K562 (cell line): ENCODE results near the gene TRIM25. TPM values are rescaled to one million over a fixed set of nuclear protein-coding genes. Genes with fewer than 3 reads are reported as not detected.

ENCODE experiments used
- AFF1 ChIP-seq, 2 experiments: fragments of 450-650 bp; IDR thresholded peaks; 2 replicates each; pipeline ENCODE4 v1.6.1; 2018; ENCODE audit warnings: mild to moderate bottlenecking in 2 of 2, low read depth in 1 of 2; ENCODE audit not compliant: partially characterized antibody in 2 of 2
- CTBP1 ChIP-seq: fragments of 450-650 bp; IDR thresholded peaks from 2 replicates; pipeline ENCODE4 v1.6.1; 2016; ENCODE audit warnings: borderline replicate concordance
- FOS ChIP-seq: IDR thresholded peaks from 3 replicates; pipeline ENCODE4 v1.6.1; 2011; ENCODE audit not compliant: insufficient read length; ENCODE audit errors: extremely low read depth
- HDAC2 ChIP-seq: fragments of 450-650 bp; IDR thresholded peaks from 2 replicates; pipeline ENCODE4 v1.6.1; 2016; ENCODE audit warnings: mild to moderate bottlenecking
- NCOR1 ChIP-seq: fragments of 450-650 bp; IDR thresholded peaks from 2 replicates; pipeline ENCODE4 v1.6.1; 2016; ENCODE audit warnings: mild to moderate bottlenecking, moderate library complexity
- NONO ChIP-seq, 2 experiments: fragments of 200-400 bp in 1 of 2; fragments of 450-650 bp in 1 of 2; formaldehyde crosslinking in 1 of 2; IDR thresholded peaks; 2 replicates each; pipeline ENCODE4 v1.6.1; 2017; ENCODE audit warnings: low read depth in 2 of 2, mild to moderate bottlenecking in 2 of 2, moderate library complexity in 2 of 2, low read length in 1 of 2
- NR1H2 ChIP-seq: sonication (generic); formaldehyde crosslinking; IDR thresholded peaks from 2 replicates; pipeline ENCODE4 v1.4.0; 2020; ENCODE audit warnings: mild to moderate bottlenecking, missing genetic modification reagents
- RNF2 ChIP-seq: sonication (generic); IDR thresholded peaks from 2 replicates; pipeline ENCODE4 v1.6.1; 2016
- SMARCA5 ChIP-seq: fragments of 450-650 bp; IDR thresholded peaks from 2 replicates; pipeline ENCODE4 v1.6.1; 2016
- SMARCB1 ChIP-seq: IDR thresholded peaks from 2 replicates; pipeline ENCODE4 v1.6.1; 2011; ENCODE audit warnings: improper control_type of control experiment, low read depth; ENCODE audit not compliant: insufficient read length
- ZBTB8A ChIP-seq: fragments of 450-650 bp; IDR thresholded peaks from 2 replicates; pipeline ENCODE4 v1.6.1; 2018; ENCODE audit warnings: mild to moderate bottlenecking, moderate library complexity; ENCODE audit not compliant: partially characterized antibody
- ZFP1 ChIP-seq: fragments of 450-650 bp; formaldehyde crosslinking; IDR thresholded peaks from 2 replicates; pipeline ENCODE4 v1.4.0; 2020; ENCODE audit warnings: mild to moderate bottlenecking, mixed read lengths
- ZNF134 ChIP-seq: fragments of 250-450 bp; sonication (Bioruptor Pico); conservative IDR thresholded peaks from 2 replicates; pipeline ENCODE4 v1.4.0; 2020
- ZNF253 ChIP-seq: fragments of 250-450 bp; sonication (Bioruptor Pico); conservative IDR thresholded peaks from 2 replicates; pipeline ENCODE4 v1.6.1; 2021; ENCODE audit warnings: mild to moderate bottlenecking
- ZNF277 ChIP-seq: fragments of 250-450 bp; sonication (Bioruptor Pico); IDR thresholded peaks from 2 replicates; pipeline ENCODE4 v1.8.0; 2022; ENCODE audit warnings: inconsistent platforms, mild to moderate bottlenecking, moderate library complexity, borderline replicate concordance
- ZNF57 ChIP-seq: fragments of 450-650 bp; formaldehyde crosslinking; IDR thresholded peaks from 2 replicates; pipeline ENCODE4 v1.4.0; 2020; ENCODE audit warnings: mild to moderate bottlenecking, moderate library complexity
- ZSCAN32 ChIP-seq: fragments of 450-650 bp; formaldehyde crosslinking; IDR thresholded peaks from 2 replicates; pipeline ENCODE4 v1.4.0; 2020; ENCODE audit warnings: mild to moderate bottlenecking, moderate library complexity
- polyA plus RNA-seq, 8 experiments: library from polyadenylated mRNA; depleted of rRNA in 4 of 8; stranded (reverse) in 5 of 8; unstranded in 3 of 8; fragments of >200 nt; fragmentation: Nextera tagmentation in 2 of 8; fragmentation: Illumina TruSeq in 1 of 8; extraction: Ambion mirVana in 2 of 8; extraction: Trizol in 1 of 8; gene quantifications; 2 replicates each; pipeline versions ENCODE4 v1.2.1 to v1.2.3, GENCODE V29; 2011 to 2014; ENCODE audit warnings: inconsistent platforms in 1 of 8, missing spikeins in 1 of 8
- total RNA-seq, 7 experiments: library from RNA; depleted of rRNA in 6 of 7; stranded (reverse); fragments of >200 nt in 6 of 7; fragmentation: Illumina TruSeq in 2 of 7; extraction: Trizol in 2 of 7; gene quantifications; 2 replicates each; pipeline versions ENCODE4 v1.2.1 to v1.2.3, GENCODE V29; 2011 to 2021; ENCODE audit warnings: low replicate concordance in 1 of 7
- TF ChIP-seq, protein P1 (sequence below): fragments of 250-450 bp; sonication (Bioruptor Pico); IDR thresholded peaks from 2 replicates; pipeline ENCODE4 v1.8.0; 2022; ENCODE audit warnings: inconsistent platforms
- TF ChIP-seq, protein P2 (sequence below): fragments of 450-650 bp; IDR thresholded peaks from 2 replicates; pipeline ENCODE4 v1.6.1; 2014; ENCODE audit warnings: low read depth, mild to moderate bottlenecking, moderate library complexity, borderline replicate concordance

TRIM25 gene
- total and polyA plus RNA-seq, 9 of the 15 experiments (the other 6 are each of a cell fraction or from before 2014, with no cell fraction given) = 5.9 to 49.5 (median 24.5) TPM

- peak; percentile 77; the same call in 1 of the 2 replicates for TF ChIP-seq CTBP1
- peak; percentile 19 for TF ChIP-seq RNF2
- TF ChIP-seq, protein P1, sequence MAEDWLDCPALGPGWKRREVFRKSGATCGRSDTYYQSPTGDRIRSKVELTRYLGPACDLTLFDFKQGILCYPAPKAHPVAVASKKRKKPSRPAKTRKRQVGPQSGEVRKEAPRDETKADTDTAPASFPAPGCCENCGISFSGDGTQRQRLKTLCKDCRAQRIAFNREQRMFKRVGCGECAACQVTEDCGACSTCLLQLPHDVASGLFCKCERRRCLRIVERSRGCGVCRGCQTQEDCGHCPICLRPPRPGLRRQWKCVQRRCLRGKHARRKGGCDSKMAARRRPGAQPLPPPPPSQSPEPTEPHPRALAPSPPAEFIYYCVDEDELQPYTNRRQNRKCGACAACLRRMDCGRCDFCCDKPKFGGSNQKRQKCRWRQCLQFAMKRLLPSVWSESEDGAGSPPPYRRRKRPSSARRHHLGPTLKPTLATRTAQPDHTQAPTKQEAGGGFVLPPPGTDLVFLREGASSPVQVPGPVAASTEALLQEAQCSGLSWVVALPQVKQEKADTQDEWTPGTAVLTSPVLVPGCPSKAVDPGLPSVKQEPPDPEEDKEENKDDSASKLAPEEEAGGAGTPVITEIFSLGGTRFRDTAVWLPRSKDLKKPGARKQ (CRISPR knock-in tag) = no peak
- TF ChIP-seq NONO (IDR thresholded peaks at IDR 0.05; ENCODE audit: low read depth in 2 of 2, low read length in 1 of 2) = no peak
- peak in 1 of 2 experiments; percentile 46 for TF ChIP-seq AFF1 (IDR thresholded peaks at IDR 0.05; ENCODE audit: low read depth in 1 of 2, partially characterized antibody in 2 of 2)
- no peak for TF ChIP-seq ZFP1 (CRISPR knock-in tag)
- TF ChIP-seq ZNF277 (CRISPR knock-in tag) = no peak
- TF ChIP-seq ZBTB8A = no peak
- no peak for TF ChIP-seq ZNF57 (CRISPR knock-in tag)
- no peak for TF ChIP-seq SMARCB1
- peak; percentile 26; the same call in 1 of the 2 replicates for TF ChIP-seq NCOR1
- peak; percentile 49; the same call in 1 of the 2 replicates for TF ChIP-seq HDAC2
- TF ChIP-seq SMARCA5 = no peak
- no peak for TF ChIP-seq NR1H2 (CRISPR knock-in tag)
- TF ChIP-seq ZSCAN32 (CRISPR knock-in tag) = no peak
- no peak for TF ChIP-seq ZNF253 (CRISPR knock-in tag)
- TF ChIP-seq, protein P2, sequence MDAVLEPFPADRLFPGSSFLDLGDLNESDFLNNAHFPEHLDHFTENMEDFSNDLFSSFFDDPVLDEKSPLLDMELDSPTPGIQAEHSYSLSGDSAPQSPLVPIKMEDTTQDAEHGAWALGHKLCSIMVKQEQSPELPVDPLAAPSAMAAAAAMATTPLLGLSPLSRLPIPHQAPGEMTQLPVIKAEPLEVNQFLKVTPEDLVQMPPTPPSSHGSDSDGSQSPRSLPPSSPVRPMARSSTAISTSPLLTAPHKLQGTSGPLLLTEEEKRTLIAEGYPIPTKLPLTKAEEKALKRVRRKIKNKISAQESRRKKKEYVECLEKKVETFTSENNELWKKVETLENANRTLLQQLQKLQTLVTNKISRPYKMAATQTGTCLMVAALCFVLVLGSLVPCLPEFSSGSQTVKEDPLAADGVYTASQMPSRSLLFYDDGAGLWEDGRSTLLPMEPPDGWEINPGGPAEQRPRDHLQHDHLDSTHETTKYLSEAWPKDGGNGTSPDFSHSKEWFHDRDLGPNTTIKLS = peak; percentile 61; the same call in 1 of the 2 replicates
- TF ChIP-seq ZNF134 (CRISPR knock-in tag) = no peak
- no peak for TF ChIP-seq FOS
These were observed 47.0 kb upstream of the TRIM25 start, which contains the start of gene COIL (continued) for GRCh38 chr17:56960596-56961538.
